Keratinocyte (primary cell): ENCODE results near the gene GMEB2.

Experiments used
- CTCF ChIP-seq, 3 experiments: IDR thresholded peaks in 1 of 3; conservative IDR thresholded peaks in 1 of 3; optimal IDR thresholded peaks in 1 of 3; 2 replicates in 2 of 3; 3 replicates in 1 of 3; pipeline versions ENCODE3 to v1.5.1; 2011; ENCODE audit warnings: low read length in 3 of 3, mild to moderate bottlenecking in 3 of 3, moderate library complexity in 2 of 3, control low read depth in 1 of 3, inconsistent platforms in 1 of 3; ENCODE audit not compliant: insufficient read depth in 2 of 3; ENCODE audit errors: extremely low read depth in 1 of 3
- EZH2 ChIP-seq: IDR thresholded peaks from one replicate; pipeline ENCODE4 v1.6.1; 2012; ENCODE audit warnings: inconsistent platforms, mild to moderate bottlenecking, low read length, moderate library complexity

GRCh38 chr20:63643499-63643898, 16.6 kb upstream of the GMEB2 start:
- TF ChIP-seq CTCF (optimal IDR thresholded peaks at IDR 0.05 in 1 of 3, IDR thresholded peaks at IDR 0.05 in 1 of 3, conservative IDR thresholded peaks at IDR 0.05 in 1 of 3; ENCODE audit: extremely low read depth in 1 of 3, insufficient read depth in 2 of 3, low read length in 3 of 3) (no peak), EZH2 (no peak)
